Tibial nerve (tissue), 3 donors: Measurements from ENCODE around the gene NINJ2.

ENCODE experiments used
- POLR2A ChIP-seq, 2 donors: fragments of 450-650 bp; IDR thresholded peaks; one replicate each; pipeline ENCODE4 v1.6.1; 2017; ENCODE audit warnings: antibody characterized with exemption in 2 of 2, mild to moderate bottlenecking in 2 of 2, moderate library complexity in 2 of 2
- TF ChIP-seq, protein P1 (sequence below), 5 experiments: fragments of 200-600 bp in 3 of 5; fragments of 450-650 bp in 2 of 5; sonication (generic) in 3 of 5; IDR thresholded peaks; one replicate each; pipeline ENCODE4 v1.5.1; 2016 to 2019; ENCODE audit warnings: antibody characterized with exemption in 5 of 5, mild to moderate bottlenecking in 3 of 5, moderate library complexity in 2 of 5

DNA sequence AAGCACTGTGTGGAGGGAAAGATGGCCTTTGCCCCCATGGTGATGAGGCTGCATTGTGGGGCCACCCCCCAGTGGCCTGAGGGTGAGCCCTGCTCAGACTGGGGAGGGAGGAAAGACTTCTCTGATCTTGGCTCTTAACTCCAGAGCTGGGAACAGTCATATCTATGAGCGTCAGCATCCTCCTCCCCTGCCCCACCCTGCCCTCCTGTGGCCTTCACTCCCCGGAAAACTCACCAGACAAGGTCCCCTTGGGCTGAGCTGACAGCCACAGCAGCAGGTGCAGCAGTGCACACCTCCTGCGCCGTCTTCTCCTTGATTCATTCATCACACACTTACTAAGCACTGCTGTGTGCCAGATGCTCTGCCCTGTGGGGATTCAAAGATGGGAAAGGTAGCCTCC lies 104.7 kb downstream of the NINJ2 start:
- TF ChIP-seq, protein P1, sequence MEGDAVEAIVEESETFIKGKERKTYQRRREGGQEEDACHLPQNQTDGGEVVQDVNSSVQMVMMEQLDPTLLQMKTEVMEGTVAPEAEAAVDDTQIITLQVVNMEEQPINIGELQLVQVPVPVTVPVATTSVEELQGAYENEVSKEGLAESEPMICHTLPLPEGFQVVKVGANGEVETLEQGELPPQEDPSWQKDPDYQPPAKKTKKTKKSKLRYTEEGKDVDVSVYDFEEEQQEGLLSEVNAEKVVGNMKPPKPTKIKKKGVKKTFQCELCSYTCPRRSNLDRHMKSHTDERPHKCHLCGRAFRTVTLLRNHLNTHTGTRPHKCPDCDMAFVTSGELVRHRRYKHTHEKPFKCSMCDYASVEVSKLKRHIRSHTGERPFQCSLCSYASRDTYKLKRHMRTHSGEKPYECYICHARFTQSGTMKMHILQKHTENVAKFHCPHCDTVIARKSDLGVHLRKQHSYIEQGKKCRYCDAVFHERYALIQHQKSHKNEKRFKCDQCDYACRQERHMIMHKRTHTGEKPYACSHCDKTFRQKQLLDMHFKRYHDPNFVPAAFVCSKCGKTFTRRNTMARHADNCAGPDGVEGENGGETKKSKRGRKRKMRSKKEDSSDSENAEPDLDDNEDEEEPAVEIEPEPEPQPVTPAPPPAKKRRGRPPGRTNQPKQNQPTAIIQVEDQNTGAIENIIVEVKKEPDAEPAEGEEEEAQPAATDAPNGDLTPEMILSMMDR (IDR thresholded peaks at IDR 0.05) = no peak
- TF ChIP-seq POLR2A (IDR thresholded peaks at IDR 0.05) = no peak
